ENCODE data around the gene RGL2. TPM values are rescaled to one million over a fixed set of nuclear protein-coding genes. Genes with fewer than 3 reads are reported as not detected.

The RGL2 gene
- total and polyA plus RNA-seq, 10 of the 15 experiments (the other 5 are each of a cell fraction or from before 2014, with no cell fraction given) = 0.84 to 21.2 (median 6.8) TPM

GRCh38 chr6:33312361-33313104 lies 13.8 kb upstream of the RGL2 start (continued):
- TF ChIP-seq BACH1 (IDR thresholded peaks at IDR 0.05; ENCODE audit: borderline replicate concordance) = 0 out of 2 replicates have a peak, but pooled peaks have one; percentile 33
- TF ChIP-seq NKRF (conservative IDR thresholded peaks at IDR 0.05) = peak; percentile 79
- TF ChIP-seq USF1 (IDR thresholded peaks at IDR 0.05; ENCODE audit: borderline replicate concordance, extremely low read length, insufficient read depth, low read depth, low read length) = peak; percentile 32
- 0 out of 2 replicates have a peak, but pooled peaks have one; percentile 16 for TF ChIP-seq CREM (IDR thresholded peaks at IDR 0.05; ENCODE audit: low read depth)
- TF ChIP-seq PKNOX1 (IDR thresholded peaks at IDR 0.05) = peak; percentile 78
- no peak for TF ChIP-seq E2F4 (IDR thresholded peaks at IDR 0.05; ENCODE audit: low read depth, low read length)
- TF ChIP-seq USF2 (IDR thresholded peaks at IDR 0.05; ENCODE audit: borderline replicate concordance, low read depth, low read length) = peak; percentile 54
